GM21526 (cell line): ENCODE results near the gene TIGD6.
A peak's percentile ranks its signal among the peaks of the same experiment; 100 is the strongest.
"Not testable (repeated sequence)": the region's sequence is repeated elsewhere in the genome, so short reads cannot be mapped to it uniquely, and the experiment has no call there.

Experiments
- ATAC-seq: cut with Tn5 transposase; IDR thresholded peaks from one replicate; pipeline ENCODE4 v1.9.1; 2021; ENCODE audit warnings: moderate library complexity; ENCODE audit not compliant: unreplicated experiment, low FRiP score

TIGD6 gene

GRCh38 chr5:150000256-150000989, at the start of gene TIGD6, which contains the start of gene HMGXB3:
TSS of gene TIGD6 (minus strand) at chr5:150000654. CDS start at chr5:149996348, 4,306 bp downstream.
TSS of gene HMGXB3 (plus strand) at chr5:150000739. CDS start at chr5:150004853, 4,114 bp downstream.
- peak; percentile 84 for ATAC-seq

- ATAC-seq, result no peak
These were observed 45.6 kb upstream of the TIGD6 start for GRCh38 chr5:150046031-150046430.

GRCh38 chr5:150045549-150045948, 45.1 kb upstream of the TIGD6 start:
- no peak for ATAC-seq

GRCh38 chr5:150044712-150045111, 44.3 kb upstream of the TIGD6 start:
- no peak for ATAC-seq

GRCh38 chr5:150044329-150044681, 43.9 kb upstream of the TIGD6 start:
- ATAC-seq, result no peak

GRCh38 chr5:150043657-150044328, 43.3 kb upstream of the TIGD6 start:
- ATAC-seq, result no peak

GRCh38 chr5:150042459-150042858, 42.0 kb upstream of the TIGD6 start:
- no peak for ATAC-seq

GRCh38 chr5:150038547-150038946, 38.1 kb upstream of the TIGD6 start:
- ATAC-seq, result no peak

GRCh38 chr5:150036513-150036912, 36.1 kb upstream of the TIGD6 start:
- ATAC-seq, result no peak

- peak; percentile 89 for ATAC-seq
These were observed 34.9 kb upstream of the TIGD6 start for GRCh38 chr5:150035139-150035895.

- no peak for ATAC-seq
These were observed 34.2 kb upstream of the TIGD6 start for GRCh38 chr5:150034662-150035061.

GRCh38 chr5:150033334-150033733, 32.9 kb upstream of the TIGD6 start:
- ATAC-seq, result no peak

- ATAC-seq, result not testable (repeated sequence)
These were observed 27.6 kb upstream of the TIGD6 start for GRCh38 chr5:150028047-150028446.

GRCh38 chr5:150026682-150027172, 26.3 kb upstream of the TIGD6 start:
- no peak for ATAC-seq

GRCh38 chr5:150024346-150024984, 24.0 kb upstream of the TIGD6 start:
- no peak for ATAC-seq

- no peak for ATAC-seq
These were observed 22.7 kb upstream of the TIGD6 start for GRCh38 chr5:150023136-150023535.

- no peak for ATAC-seq
These were observed 22.2 kb upstream of the TIGD6 start for GRCh38 chr5:150022681-150023080.

- no peak for ATAC-seq
These were observed 21.7 kb upstream of the TIGD6 start for GRCh38 chr5:150022158-150022531.

GRCh38 chr5:150021491-150022157, 21.2 kb upstream of the TIGD6 start:
- ATAC-seq, result no peak

GRCh38 chr5:150020249-150020648, 19.8 kb upstream of the TIGD6 start:
- no peak for ATAC-seq
